GM21723 (cell line): ENCODE results near the gene TAAR2.
A peak's percentile ranks its signal among the peaks of the same experiment; 100 is the strongest.
"Not testable (repeated sequence)": the region's sequence is repeated elsewhere in the genome, so short reads cannot be mapped to it uniquely, and the experiment has no call there.

ENCODE experiments used
- ATAC-seq: cut with Tn5 transposase; IDR thresholded peaks from one replicate; pipeline ENCODE4 v1.9.1; 2021; ENCODE audit warnings: mild to moderate bottlenecking, moderate library complexity; ENCODE audit not compliant: unreplicated experiment

TAAR2 gene

GRCh38 chr6:132624175-132624574 is at the start of gene TAAR2:
TSS of gene TAAR2 (minus strand) at chr6:132624275. CDS start at chr6:132624275, 0 bp downstream.
- ATAC-seq = no peak

GRCh38 chr6:132673376-132674094 is 49.5 kb upstream of the TAAR2 start:
- ATAC-seq = no peak

GRCh38 chr6:132671295-132671694 is 47.2 kb upstream of the TAAR2 start:
- no peak for ATAC-seq

GRCh38 chr6:132669690-132670291 is 45.7 kb upstream of the TAAR2 start:
- peak; percentile 69 for ATAC-seq

- ATAC-seq = no peak
Measured at GRCh38 chr6:132666118-132666517, 42.0 kb upstream of the TAAR2 start.

- no peak for ATAC-seq
Measured at GRCh38 chr6:132664309-132665034, 40.4 kb upstream of the TAAR2 start.

GRCh38 chr6:132663661-132664060 is 39.6 kb upstream of the TAAR2 start:
- ATAC-seq = no peak

- ATAC-seq = no peak
Measured at GRCh38 chr6:132661906-132662305, 37.8 kb upstream of the TAAR2 start.

GRCh38 chr6:132659082-132659481 is 35.0 kb upstream of the TAAR2 start, which contains the start of gene TAAR1:
TSS of gene TAAR1 (minus strand) at chr6:132659182. CDS start at chr6:132646003, 13,179 bp downstream.
- ATAC-seq = no peak

- ATAC-seq = peak; percentile 64
Measured at GRCh38 chr6:132651062-132651461, 27.0 kb upstream of the TAAR2 start.

- ATAC-seq = no peak
Measured at GRCh38 chr6:132650429-132650828, 26.4 kb upstream of the TAAR2 start.

GRCh38 chr6:132648828-132649227 is 24.8 kb upstream of the TAAR2 start:
- ATAC-seq = no peak

GRCh38 chr6:132648356-132648755 is 24.3 kb upstream of the TAAR2 start:
- peak; percentile 90 for ATAC-seq

- ATAC-seq = no peak
Measured at GRCh38 chr6:132643547-132643946, 19.5 kb upstream of the TAAR2 start.

GRCh38 chr6:132637135-132637534 is 13.1 kb upstream of the TAAR2 start:
- not testable (repeated sequence) for ATAC-seq

GRCh38 chr6:132635906-132636305 is 11.8 kb upstream of the TAAR2 start:
- ATAC-seq = not testable (repeated sequence)

GRCh38 chr6:132635288-132635687 is 11.2 kb upstream of the TAAR2 start:
- not testable (repeated sequence) for ATAC-seq

GRCh38 chr6:132634796-132635195 is 10.7 kb upstream of the TAAR2 start:
- no peak for ATAC-seq

GRCh38 chr6:132633362-132633761 is 9.3 kb upstream of the TAAR2 start:
- ATAC-seq = no peak

GRCh38 chr6:132623106-132623845 is 799 bp downstream of the TAAR2 start:
- ATAC-seq = no peak

GRCh38 chr6:132616677-132617076 is 7.4 kb downstream of the TAAR2 start:
- no peak for ATAC-seq
